GM21786 (cell line): ENCODE measurements around the gene F12.
"Not testable (repeated sequence)": the region's sequence is repeated elsewhere in the genome, so short reads cannot be mapped to it uniquely, and the experiment has no call there.

Source experiments
- ATAC-seq: cut with Tn5 transposase; IDR thresholded peaks from one replicate; pipeline ENCODE4 v1.9.1; 2021; ENCODE audit not compliant: unreplicated experiment

The F12 gene

DNA sequence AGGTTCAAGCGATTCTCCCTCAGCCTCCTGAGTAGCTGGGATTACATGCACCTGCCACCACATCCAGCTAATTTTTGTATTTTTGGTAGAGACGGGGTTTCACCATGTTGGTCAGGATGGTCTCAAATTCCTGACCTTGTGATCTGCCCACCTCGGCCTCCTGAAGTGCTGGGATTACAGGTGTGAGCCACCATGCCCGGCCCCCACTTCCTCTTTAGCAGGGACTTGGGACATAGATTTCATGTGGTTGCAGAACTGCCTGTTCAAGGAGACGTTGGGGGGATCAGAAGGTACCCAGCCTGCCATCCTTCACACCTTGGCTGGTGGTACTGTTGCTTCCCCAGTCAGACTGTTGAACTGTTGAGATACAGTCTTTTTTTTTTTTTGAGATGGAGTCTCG is 7.7 kb upstream of the F12 start:
- ATAC-seq = not testable (repeated sequence)

DNA sequence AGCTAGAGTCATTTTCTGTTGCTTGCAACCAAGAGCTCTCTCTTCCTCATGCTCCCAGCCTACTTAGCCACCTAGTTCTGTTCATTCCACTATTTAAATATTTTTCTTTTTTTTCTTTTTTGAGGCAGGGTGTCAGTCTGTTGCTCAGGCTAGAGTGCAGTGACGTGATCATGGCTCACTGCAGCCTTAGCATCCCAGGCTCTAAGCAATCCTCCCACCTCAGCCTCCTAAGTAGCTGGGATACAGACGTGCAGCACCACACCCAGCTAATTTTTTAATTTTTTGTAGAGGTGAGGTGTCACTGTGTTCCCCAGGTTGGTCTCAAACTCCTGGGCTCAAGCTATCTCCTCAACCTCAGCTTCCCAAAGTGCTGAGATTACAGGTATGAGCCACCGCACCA is 5.1 kb upstream of the F12 start:
- no peak for ATAC-seq

DNA sequence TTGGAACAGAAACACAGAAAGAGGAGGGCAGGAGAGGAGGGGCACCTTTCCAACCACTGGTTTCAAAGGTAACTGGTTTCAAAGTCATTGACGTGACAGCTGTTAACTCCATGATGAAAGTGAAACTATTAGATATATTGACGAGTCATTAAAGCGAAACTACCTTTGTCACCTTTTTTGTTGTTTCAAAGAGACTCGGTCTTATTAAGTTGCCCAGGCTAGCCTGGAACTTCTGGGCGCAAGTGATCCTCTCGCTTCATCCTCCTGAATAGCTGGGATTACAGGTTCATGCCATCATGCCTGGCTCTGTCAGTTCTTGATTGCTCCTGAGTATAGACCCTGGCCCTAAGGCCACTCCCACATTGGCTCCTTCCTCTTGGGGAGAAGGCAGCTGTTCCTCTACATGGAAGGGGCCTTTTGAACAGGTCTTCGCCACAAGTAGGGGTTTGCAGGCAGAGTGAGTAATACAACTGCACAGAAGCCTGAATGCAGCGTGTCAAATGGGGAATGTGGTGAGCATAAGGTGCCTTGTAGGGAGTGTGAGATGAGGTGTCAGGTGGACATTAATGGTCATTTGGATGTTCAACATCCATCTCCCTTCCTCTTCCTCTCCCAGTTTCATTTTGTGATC is 3.4 kb upstream of the F12 start:
- ATAC-seq = peak; percentile 76

DNA sequence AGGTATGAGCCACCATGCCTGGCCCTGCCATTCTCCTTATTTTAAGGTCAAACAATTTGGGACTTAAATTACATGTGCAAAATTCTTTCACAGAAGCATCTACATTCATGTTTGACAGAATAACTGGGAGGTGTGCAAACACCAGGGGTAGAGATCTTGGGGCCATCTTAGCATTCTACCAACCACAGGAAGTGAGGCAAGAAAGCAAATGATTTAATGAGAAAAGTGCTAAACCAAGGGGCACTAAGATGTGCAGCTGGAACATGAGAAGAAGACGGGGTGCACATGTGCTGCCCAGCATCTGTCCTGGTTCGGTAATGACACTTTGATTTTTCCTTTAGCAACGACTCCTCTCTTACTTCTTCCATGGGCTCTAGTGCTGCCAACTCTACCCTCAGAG is 1.2 kb upstream of the F12 start:
- no peak for ATAC-seq

DNA sequence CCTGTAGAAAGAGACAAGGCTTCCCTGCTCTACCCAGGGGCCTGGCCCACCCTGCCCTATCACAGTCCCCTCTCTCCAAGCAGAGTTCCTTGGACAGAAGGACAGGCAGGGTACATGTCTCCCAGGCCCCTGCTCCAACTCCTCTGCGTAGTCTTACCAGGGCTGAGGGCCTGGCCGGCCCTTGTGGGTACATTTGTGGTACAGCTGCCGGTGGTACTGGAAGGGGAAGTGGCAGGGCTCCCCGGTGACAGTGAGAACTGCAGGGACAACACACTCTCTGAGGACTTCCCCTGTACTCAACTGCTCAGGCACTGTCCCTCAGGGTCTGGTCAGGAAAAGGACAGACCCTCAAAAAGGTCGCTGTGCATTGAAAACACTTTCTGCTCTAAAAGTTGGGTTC is 3.6 kb downstream of the F12 start:
- ATAC-seq = no peak

DNA sequence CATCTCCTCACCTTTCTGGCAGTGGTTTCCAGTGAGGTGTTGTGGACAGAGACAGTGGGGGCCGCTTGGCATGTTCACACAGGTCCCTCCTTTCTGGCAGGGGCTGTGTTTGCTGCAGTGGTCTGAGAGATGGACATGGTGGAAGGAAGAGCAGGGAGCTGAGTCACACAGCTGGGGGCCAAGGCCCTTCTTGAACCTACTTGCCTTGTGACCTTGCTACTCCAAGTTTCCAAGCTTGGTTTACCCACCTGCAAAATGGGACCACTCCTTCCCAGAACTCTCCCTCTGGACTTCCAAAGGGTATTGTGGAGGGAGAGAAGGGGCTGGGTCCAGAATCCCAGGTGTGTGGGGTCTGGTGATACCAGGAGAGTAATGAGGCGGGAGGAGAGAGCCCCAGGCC is 4.1 kb downstream of the F12 start:
- no peak for ATAC-seq

DNA sequence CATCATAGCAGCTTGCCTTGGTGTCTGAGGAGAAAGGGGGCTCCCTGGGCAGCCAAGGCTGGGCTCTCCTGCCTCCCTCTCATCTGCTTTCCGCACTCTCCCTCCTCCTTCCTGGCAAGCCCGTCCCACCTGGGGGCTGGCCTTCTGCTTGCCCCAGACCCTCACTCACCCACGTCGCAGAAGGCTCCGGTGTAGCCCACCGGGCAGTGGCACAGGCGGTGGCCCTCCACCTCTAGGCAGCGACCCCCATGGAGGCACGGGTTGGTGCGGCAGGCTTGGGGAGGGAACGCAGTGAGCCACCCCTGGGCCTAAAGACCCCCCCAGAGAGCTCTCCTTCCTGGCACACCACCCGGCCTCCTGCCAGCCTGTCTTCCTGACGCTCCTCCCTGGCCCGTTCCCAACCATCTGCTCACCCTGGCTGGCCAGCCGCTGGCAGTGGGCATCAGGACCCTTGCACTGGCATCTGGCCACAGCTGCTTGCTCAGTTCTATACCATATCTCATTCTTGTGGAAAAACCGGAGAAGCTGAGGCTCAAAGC is 4.7 kb downstream of the F12 start:
- ATAC-seq = no peak

DNA sequence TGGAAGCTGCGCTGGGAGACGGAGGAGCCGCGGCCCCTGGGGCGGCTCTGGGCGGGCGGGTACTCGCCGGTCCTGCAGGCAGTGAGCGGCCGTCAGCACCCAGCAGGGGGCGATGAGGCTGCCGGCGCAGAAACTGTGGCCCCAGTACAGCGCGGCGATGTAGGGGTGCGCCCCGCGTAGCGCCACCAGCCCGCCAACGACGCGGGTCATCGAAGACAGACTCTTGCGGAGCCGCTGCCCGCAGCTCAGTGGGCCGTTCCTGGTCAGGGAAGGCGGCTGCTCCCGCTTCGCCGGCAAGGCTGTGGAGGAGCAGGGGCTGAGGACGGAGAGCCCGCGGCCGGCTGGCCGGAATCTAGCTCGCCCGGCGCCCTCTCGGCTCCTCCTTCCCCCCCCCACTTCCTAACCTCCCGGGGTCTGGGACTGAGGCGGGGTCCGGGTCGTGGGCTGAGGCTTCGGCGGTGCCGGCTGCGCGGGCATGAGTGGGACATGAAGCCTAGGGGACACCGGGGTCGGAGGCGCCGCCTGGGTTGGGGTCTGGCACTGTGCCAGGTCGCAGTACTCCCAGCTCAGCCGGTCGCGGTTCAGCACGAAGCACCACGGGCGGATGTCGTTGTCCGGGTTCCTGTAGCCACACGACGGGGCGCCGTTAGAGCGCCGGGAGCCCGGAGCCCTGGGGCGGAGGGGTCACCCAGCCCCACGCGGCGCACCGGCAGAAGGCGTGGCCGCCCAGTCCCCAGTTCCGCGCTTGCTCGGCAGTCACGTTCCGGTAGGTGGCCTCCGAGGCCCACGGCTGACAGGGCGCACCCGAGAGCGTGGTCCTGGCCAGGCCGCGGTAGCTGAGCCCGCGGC is 5.3 kb downstream of the F12 start:
- ATAC-seq = peak; percentile 78

DNA sequence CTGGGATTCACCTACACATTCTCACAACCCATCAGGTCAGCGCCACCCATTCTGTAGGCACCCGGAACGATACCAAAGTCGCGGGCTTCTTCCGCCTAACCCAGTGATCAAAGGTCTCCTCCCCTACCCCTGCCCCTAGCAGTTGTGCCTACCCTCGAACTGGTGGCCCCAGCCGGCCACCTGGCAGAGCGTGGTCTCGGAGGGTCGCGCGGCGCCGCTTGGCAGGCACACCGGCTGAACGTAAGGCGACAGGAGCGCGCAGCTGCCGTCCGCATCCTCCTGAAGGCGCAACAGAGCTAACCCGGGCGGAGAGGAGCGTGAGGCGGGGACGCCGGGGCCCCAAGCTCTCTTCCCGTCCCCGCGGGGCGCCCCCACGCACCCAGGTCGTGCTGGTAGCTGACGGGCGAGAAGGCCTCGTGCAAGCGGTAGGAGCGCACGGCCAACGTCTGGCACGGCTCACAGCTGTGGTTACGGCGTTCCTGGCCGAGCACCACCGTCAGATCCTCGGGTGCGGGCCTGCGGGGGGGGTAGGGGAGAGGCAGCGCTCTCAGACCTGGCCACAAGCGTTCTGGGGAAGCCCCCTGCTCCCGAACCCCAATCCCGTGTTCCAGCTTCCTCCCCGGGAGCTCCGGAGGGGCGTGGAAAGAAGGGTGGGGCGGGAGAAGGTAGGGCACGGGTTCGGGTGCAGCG is 6.1 kb downstream of the F12 start:
- ATAC-seq = peak; percentile 19

DNA sequence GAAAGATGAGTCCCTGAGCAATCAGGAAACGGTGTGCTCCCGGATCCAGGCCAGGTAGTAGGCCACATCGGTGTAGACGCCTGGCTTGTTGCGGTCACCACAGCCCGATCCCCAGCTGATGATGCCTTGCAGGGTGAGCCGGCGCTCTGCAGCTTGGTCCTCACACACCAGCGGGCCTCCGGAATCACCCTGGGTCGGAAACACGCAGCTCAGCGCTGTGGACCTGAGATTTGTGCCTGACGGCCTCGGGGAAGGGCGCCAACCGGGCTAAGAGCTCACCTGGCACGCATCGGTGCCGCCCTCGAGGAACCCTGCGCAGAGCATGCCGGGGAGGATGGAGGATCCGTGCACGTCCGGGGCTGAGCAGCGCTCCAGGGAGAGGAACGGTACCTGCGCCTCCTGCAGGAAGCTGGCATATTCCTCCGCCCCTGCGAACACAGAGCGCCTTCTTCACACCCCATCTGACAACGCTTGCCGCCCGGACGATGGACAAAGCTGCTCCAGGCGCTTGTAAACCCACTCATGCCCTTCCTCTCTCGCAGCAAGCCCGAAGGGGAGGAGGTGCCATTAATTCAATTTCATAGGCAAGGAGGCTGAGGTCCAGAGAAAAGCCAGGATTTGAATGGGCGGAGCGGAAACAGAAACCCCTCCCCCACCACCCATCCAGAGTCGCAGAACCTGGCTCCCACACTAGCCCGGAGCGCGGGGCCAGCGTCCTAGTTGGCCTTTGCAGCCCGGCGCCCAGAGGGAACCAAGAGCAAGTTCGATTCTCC is 6.9 kb downstream of the F12 start:
- no peak for ATAC-seq

DNA sequence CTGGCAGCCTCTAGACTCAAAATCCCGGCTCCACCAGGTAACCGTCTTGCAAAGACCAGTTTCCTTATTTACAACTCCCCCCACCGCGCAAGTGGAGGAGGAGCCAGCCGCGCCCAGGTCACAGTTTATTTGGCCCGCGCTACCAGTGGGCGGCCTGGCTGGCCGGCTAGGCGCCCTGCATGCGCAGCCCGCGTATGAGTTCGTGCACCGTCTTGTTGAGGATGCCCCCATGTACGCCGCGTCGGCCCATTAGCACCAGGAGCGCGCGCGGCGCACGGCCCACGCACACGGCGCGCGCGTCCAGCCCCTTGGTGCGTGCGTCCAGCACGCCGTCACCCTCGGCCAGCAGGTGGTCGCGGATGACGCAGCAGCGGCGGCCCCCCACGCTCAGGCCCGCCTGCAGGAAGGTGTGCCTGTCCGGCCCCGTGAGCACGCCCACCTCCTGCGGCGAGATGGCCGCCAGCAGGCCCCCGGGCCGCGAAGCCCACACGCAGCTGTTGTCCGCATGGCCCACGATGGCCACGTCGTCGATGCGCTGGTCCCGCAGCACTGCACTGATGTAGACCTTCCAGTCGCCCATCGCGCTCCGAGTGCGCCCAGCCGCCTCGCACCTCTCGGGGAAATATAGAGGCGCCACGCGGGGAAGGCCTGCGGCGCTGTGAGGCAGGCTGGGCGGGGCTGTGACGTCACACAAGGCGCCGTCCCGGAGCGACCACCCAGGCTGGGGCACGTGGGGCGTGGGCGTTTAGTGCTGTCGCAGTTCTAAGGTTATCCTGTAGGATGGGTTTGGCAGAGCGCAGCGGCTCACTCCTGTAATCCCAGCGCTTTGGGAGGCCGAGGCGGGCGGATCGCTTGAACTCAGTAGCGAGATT is 9.1 kb downstream of the F12 start, which contains the start of gene PFN3:
Gene PFN3 (minus strand): TSS at position 665 of the 872 bp plus-strand sequence. CDS start 85 bp downstream, at position 580.
- ATAC-seq = no peak

DNA sequence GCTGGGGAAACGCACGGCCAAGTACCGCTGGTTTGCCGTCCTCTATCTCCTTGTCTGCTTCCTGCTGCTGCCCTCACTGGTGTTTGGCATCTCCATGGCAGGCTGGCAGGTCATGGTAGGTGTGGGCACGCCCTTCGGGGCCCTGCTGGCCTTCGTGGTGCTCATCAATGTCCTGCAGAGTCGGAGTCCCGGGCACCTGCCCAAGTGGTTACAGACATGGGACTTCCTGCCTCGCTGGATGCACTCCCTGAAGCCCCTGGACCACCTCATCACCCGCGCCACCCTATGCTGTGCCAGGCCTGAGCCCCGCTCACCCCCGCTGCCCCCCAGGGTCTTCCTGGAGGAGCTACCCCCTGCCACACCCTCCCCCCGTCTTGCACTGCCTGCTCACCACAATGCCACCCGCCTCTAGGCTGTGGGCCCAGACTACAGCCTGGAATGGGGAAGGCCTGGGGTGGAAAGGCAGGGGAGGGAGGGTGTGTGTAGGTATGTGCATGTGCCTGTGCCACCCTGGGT is 11.4 kb downstream of the F12 start:
- ATAC-seq = no peak

DNA sequence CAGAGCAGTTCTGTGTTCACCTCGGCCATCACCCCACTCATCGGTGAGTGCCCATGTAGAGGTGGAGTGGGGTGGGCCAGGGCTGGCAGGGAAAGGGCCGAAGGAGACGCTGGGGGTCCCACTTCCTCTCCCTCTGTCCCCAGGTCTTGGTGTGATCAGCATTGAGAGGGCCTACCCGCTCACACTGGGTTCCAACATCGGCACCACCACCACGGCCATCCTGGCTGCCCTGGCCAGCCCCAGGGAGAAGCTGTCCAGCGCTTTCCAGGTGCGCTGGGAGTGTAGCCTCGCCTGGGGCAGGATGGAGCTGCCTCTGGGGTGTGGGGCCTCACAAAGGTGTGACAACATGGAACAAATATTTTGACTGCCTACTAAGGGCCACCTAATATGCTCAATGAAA is 12.6 kb downstream of the F12 start:
- ATAC-seq = no peak

DNA sequence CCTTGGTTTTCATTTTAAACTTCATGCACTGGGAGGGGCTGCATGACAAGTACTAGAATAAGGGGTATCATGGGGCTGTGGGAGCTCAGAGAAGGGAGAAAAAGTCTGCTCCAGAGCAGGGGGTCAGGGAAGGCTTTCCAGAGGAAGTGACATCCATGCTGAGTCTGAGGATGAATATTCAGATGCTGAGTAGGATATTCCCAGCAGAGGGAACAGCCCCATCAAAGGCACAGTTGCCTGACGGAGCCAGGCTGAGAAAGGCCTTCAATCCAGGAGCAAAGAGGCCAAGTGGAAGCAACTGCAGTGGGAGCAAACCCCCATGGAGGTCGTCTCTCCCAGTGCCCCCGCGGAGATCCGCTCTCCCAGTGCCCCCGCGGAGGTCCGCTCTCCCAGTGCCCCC is 13.3 kb downstream of the F12 start:
- no peak for ATAC-seq

DNA sequence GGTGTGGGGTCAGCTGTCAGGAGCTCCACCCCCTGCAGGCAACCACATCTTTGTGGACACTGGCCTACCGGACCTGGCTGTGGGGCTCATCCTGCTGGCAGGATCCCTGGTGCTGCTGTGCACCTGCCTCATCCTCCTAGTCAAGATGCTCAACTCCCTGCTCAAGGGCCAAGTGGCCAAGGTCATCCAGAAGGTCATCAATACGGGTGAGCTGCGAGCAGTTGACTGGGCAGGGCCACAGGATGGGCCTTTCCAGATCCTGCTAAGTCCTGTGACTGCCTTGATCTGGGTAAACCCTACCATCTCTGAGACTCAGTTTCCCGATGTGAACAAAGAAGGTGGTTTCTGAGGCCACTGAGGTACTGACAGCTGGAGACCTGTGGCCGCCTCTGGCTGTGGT is 15.4 kb downstream of the F12 start:
- ATAC-seq = no peak

DNA sequence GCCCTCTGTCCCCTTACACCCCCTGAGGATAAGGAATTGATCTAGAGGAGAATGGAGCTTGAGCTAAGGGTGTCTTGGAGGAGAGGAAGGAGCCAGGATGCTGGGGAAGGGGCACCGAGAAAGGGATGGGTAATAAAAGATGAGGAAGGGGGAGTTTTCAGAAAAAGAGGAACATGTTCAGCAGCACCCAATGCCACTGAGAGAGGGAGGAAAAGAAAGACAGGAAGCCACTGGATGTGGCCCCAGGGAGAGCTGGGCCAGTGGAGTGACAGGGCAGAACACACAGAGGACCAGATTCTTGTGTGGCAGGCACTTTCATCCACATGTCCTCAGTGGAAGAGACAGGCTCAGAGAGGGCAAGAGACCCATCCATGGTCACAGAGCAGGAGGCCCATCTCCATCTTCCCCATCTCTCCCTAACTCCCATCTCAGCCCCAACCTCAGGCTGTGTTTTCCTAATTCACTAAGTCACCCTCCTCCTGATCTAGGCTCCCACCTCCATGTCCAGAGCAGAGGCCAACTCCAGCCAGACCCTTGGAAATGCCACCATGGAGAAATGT is 16.1 kb downstream of the F12 start:
- ATAC-seq = no peak

DNA sequence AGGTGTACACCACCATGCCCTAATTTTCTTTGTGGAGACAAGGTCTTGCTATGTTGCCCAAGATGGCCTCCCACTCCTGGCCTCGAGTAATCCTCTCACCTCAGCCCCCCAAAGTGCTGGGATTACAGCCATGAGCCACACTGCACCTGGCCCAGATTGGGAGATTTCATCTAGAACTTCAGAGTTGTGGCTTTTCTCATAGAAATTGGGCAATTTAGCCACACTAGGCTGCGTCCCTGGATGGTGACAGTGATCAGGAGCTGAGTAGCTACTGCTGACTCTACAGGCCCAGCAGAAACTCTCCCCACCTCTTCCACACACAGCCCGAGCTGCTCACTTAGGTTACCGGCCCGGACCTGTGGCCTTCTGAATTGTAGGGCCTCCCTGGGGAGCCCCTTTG is 16.6 kb downstream of the F12 start:
- no peak for ATAC-seq

DNA sequence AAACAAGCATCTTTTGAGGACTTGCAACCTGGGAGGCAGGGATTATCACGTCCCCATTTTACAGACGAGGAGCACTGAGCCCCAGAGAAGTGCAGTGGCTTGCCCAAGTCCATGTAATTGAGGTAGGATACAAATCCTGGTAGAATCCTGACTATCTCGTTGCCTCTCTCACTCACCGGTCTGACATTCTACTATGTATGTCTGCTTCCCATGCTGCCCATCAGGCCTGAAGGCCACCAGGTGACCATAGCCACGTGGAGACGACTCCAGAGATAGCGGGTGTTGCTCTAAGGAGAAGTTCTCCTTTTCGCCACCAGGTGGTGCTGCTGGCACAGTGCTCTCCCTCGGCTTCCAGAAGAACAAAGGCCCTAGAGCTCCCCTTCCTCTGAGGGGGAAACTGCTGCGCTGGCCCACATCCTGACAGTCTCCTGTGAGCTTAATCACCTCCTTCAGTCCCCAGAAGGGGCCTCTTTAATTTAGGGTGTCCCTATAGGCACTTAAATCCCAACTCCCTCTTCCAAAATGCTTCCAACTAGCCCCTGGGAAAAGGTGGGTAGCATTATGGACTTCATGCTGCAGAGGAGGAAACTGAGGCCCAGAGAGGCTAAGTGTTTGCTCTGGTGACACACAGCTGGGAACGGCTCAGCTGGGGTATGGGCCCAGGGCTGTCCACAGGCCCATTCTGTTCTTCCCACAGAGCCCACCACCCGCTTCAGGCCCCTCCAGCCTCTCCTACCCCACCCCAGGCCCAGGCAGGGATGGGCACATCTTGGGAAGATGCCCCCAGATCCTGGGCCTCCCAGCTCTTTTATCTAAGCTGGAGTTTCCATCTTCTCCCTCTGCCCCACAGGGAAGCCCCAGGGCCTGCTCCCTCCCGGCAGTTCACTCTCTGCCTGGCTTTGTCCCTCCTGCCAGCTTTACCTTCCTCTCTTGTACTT is 18.7 kb downstream of the F12 start:
- ATAC-seq = peak; percentile 55
